Measurements from ENCODE around the gene PLPP2.

DNA sequence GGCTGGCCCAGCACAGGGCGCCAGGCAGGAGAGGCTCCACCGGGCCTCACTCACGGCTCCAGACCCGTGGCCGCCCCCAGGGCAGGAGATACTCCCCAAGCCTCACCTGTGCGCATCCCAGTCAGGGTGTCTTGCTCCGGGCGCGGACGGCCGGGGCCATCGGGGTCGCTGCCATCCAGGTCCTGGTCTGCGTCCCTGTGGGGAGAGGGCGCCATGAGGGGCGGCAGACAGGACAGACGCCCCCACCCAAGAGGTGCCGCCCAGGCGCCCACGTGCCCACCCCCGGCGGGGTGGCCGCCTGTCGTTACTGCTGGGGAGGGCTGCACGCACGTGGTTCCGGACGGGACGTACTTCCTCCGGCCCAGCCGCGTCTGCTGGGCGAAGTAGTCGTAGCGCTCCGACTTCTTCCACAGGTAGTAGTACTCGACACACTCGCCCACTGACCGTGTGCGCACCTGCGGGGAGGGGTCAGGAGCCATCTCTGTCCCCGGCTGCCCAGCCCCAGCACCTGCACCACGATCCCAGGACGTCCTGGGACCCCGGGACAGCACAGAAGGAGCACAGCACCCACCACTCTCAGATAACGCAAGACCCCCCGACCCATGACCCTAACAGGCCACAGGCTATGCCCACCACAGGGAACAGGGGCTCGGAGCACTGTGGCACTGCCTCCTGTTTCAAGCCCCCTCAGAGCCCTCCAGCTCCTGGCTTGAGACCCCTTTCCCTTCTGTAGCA is 17.4 kb upstream of the PLPP2 start:
- TF ChIP-seq, protein P1, sequence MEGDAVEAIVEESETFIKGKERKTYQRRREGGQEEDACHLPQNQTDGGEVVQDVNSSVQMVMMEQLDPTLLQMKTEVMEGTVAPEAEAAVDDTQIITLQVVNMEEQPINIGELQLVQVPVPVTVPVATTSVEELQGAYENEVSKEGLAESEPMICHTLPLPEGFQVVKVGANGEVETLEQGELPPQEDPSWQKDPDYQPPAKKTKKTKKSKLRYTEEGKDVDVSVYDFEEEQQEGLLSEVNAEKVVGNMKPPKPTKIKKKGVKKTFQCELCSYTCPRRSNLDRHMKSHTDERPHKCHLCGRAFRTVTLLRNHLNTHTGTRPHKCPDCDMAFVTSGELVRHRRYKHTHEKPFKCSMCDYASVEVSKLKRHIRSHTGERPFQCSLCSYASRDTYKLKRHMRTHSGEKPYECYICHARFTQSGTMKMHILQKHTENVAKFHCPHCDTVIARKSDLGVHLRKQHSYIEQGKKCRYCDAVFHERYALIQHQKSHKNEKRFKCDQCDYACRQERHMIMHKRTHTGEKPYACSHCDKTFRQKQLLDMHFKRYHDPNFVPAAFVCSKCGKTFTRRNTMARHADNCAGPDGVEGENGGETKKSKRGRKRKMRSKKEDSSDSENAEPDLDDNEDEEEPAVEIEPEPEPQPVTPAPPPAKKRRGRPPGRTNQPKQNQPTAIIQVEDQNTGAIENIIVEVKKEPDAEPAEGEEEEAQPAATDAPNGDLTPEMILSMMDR (IDR thresholded peaks at IDR 0.05) = no peak
- TF ChIP-seq POLR2AphosphoS5 (IDR thresholded peaks at IDR 0.05) = no peak
- no peak for TF ChIP-seq POLR2A (IDR thresholded peaks at IDR 0.05)
- no peak for TF ChIP-seq EP300 (IDR thresholded peaks at IDR 0.05)
